Sigmoid colon (tissue), 7 donors: ENCODE data around the gene TBC1D2B. TPM values are rescaled to one million over a fixed set of nuclear protein-coding genes. Genes with fewer than 3 reads are reported as not detected.
"Not testable (repeated sequence)": the region's sequence is repeated elsewhere in the genome, so short reads cannot be mapped to it uniquely, and the experiment has no call there.

Experiments used
- DNase-seq: peaks from one replicate; pipeline ENCODE4 v3.0.0-alpha.2; 2019
- H3K27ac ChIP-seq, 4 donors: fragments of 200-600 bp; sonication (generic); one replicate each; pipeline ENCODE4 v1.5.1; 2016 to 2019; ENCODE audit warnings: mild to moderate bottlenecking in 1 of 4
- H3K27me3 ChIP-seq, 3 donors: fragments of 200-600 bp; sonication (generic); one replicate each; pipeline ENCODE4 v1.5.1; 2019; ENCODE audit warnings: mild to moderate bottlenecking in 1 of 3
- H3K36me3 ChIP-seq, 4 donors: fragments of 200-600 bp; sonication (generic); one replicate each; pipeline ENCODE4 v1.5.1; 2016 to 2019
- H3K4me1 ChIP-seq, 4 donors: fragments of 200-600 bp; sonication (generic); one replicate each; pipeline ENCODE4 v1.5.1; 2017 to 2019
- H3K4me3 ChIP-seq, 4 donors: fragments of 200-600 bp; sonication (generic); one replicate each; pipeline ENCODE4 v1.5.1; 2017 to 2019; ENCODE audit warnings: mild to moderate bottlenecking in 2 of 4, moderate library complexity in 1 of 4
- H3K9me3 ChIP-seq, 4 donors: fragments of 200-600 bp in 3 of 4; sonication (generic) in 3 of 4; one replicate each; pipeline versions ENCODE4 v1.5.1 to v1.6.1; 2013 to 2019
- EP300 ChIP-seq, 4 donors: sonication (generic); formaldehyde crosslinking; IDR thresholded peaks; one replicate each; pipeline ENCODE4 v1.6.1; 2017; ENCODE audit warnings: antibody characterized with exemption in 4 of 4
- POLR2A ChIP-seq, 2 donors: fragments of 450-650 bp; IDR thresholded peaks; one replicate each; pipeline ENCODE4 v1.6.1; 2016; ENCODE audit warnings: antibody characterized with exemption in 2 of 2, mild to moderate bottlenecking in 2 of 2, moderate library complexity in 2 of 2
- POLR2AphosphoS5 ChIP-seq, 4 donors: sonication (generic); formaldehyde crosslinking; IDR thresholded peaks; one replicate each; pipeline ENCODE4 v1.6.1; 2017; ENCODE audit warnings: antibody characterized with exemption in 4 of 4
- WGBS, 2 donors: extraction: QIAGEN DNeasy Blood & Tissue Kit; methylation state at CpG; one replicate each; pipeline ENCODE4 v1.1.7; 2013; 5-methylcytosine and 5-hydroxymethylcytosine counted together
- intact Hi-C: fragments of 100-400 bp; cut with DNase I; formaldehyde crosslinking; loops from one replicate; pipeline ENCODE4 v1.15.1; 2023
- polyA plus RNA-seq, 3 donors: library from polyadenylated mRNA; stranded (reverse); fragments of 200-250 nt; gene quantifications; one replicate each; pipeline ENCODE4 v1.2.3, GENCODE V29; 2013
- total RNA-seq, 4 donors: library from RNA; depleted of rRNA; stranded (reverse); fragments of >200 nt; gene quantifications; one replicate each; pipeline ENCODE4 v1.1.0, GENCODE V29; 2016
- TF ChIP-seq, protein P1 (sequence below), 4 experiments: fragments of 450-650 bp in 3 of 4; fragments of 200-600 bp in 1 of 4; IDR thresholded peaks; one replicate each; pipeline ENCODE4 v1.5.1; 2016 to 2019; ENCODE audit warnings: antibody characterized with exemption in 4 of 4, mild to moderate bottlenecking in 3 of 4, moderate library complexity in 2 of 4
- donor health status: healthy with polysubstance abuse.
- donor health status: Bipolar disorder and iron deficiency.
- donor health status: healthy.

The TBC1D2B gene
- total and polyA plus RNA-seq, 7 donors, result 7.6 to 47.1 (median 29.9) TPM

- H3K9me3 ChIP-seq, result not testable (repeated sequence)
Observed at GRCh38 chr15:77996713-77997171, 80.8 kb downstream of the TBC1D2B start.

GRCh38 chr15:77996226-77996625 lies 81.3 kb downstream of the TBC1D2B start:
- Histone ChIP-seq H3K4me1 (peaks cover 0 to 48% (median 40%) of the 10 kb centered on the region in 4 donors), H3K36me3 (peaks cover 3 to 27% (median 8%) of the 10 kb centered on the region in 4 donors), H3K27ac (peak overlapping the region; percentile 2 to 50 (median 35))
- WGBS, 2 donors, result 75 to 79% methylated on average over 8 of the region's 8 CpGs
- H3K9me3 ChIP-seq, H3K27me3 ChIP-seq, H3K4me3 ChIP-seq, intact Hi-C loops: not testable (repeated sequence)
- DNase-seq, result peak; percentile 49

More at GRCh38 chr15:77996713-77997171, 80.8 kb downstream of the TBC1D2B start:
- H3K27me3 ChIP-seq, H3K4me3 ChIP-seq, intact Hi-C loops: not testable (repeated sequence)
- peaks cover 0 to 43% (median 35%) of the 10 kb centered on the region in 4 donors for H3K4me1 ChIP-seq
- peak in 1 of 4 donors; percentile 4 for TF ChIP-seq POLR2AphosphoS5 (IDR thresholded peaks at IDR 0.05)
- WGBS, 2 donors, result 87 to 91% methylated on average over 4 of the region's 4 CpGs
- peak; percentile 66 for DNase-seq
- peak overlapping the region; percentile 2 to 58 (median 39) for H3K27ac ChIP-seq
- H3K36me3 ChIP-seq, result peaks cover 8 to 32% (median 11%) of the 10 kb centered on the region in 4 donors

- H3K4me3 ChIP-seq, intact Hi-C loops, H3K9me3 ChIP-seq, H3K27me3 ChIP-seq: not testable (repeated sequence)
- DNase-seq, result peak; percentile 34
- H3K4me1 ChIP-seq, result peaks cover 0 to 55% (median 47%) of the 10 kb centered on the region in 4 donors
- peak overlapping the region; percentile 74 to 90 (median 82) for H3K27ac ChIP-seq
- peaks cover 0 to 22% (median 6%) of the 10 kb centered on the region in 4 donors for H3K36me3 ChIP-seq
- WGBS, 2 donors, result 83 to 84% methylated on average over 4 of the region's 4 CpGs
Observed at GRCh38 chr15:77995537-77995918, 82.0 kb downstream of the TBC1D2B start.

DNA sequence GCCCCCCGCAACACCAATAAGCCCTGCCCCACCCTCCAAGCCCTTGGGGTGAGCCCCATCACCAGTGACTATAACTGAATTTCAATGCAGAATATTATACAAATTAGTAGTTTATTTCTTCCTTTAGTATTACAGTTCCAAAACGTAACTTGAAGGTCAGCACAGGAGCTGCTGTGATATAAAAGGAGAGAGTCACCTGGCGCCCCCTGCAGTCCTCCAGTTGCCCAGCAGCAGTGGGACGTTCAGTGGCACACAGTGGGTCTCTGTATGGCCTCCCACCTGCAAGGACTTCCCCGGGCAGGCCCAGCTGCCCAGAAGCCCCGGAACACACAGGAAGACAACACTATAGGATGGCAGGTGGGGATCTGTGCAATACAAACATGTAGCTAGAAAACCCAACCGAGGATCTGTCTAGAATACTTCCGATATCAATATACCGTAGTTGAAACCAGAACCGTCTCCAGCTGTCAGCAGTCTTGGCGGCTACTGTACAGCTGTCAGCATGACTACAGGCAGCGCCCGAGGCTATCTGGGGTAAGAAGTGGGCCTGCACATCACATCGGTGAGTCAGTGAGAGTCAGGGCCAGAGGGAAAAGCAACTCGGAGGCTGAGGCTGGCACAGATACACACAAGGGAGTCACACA lies 82.5 kb downstream of the TBC1D2B start:
- peaks cover 0 to 17% (median 6%) of the 10 kb centered on the region in 4 donors for H3K36me3 ChIP-seq
- H3K27me3 ChIP-seq, H3K9me3 ChIP-seq, H3K4me3 ChIP-seq, intact Hi-C loops: not testable (repeated sequence)
- 74 to 79% methylated on average over 15 of the region's 15 CpGs for WGBS, 2 donors
- peak overlapping the region; percentile 74 to 90 (median 82) for H3K27ac ChIP-seq
- DNase-seq, result peak; percentile 77
- TF ChIP-seq POLR2AphosphoS5 (IDR thresholded peaks at IDR 0.05), result peak in 2 of 4 donors; percentile 39 to 47
- peaks cover 0 to 60% (median 51%) of the 10 kb centered on the region in 4 donors for H3K4me1 ChIP-seq

DNA sequence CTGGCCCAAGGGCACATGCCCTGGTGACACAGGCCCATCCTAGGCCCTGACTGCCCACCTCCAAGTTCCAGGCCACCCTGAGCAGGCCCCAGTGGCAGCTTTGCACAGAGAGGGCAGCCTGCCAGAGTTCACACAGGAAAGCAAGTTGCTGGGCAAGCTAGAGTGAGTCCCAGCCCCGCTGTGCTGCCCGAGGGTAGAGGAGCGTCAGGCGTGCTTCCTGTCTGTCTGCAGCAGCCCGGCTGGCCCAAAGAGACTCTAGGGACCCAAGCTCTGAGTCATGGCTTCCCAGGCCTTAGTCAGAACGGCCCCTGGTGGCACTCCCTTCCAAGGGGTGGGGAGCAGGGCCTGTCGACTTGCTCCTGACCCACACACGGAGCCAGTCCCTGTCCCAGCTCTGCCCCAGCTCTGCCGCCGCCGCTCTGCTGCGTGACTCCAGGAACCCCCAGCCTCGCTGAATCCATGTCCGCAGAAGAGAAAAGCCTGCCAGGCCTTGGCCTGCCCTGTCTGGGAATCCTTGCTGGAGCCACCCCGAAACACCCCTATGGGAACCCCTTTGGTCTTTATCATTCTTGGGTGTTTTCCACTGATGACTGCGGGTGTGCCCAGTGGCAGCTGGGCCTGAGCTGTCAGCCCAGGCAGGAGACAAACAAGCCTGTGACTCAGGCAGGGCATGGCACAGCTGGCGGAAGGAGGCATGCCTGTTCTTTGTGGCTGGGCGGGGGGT lies 83.4 kb downstream of the TBC1D2B start:
- peak; percentile 91 for DNase-seq
- H3K4me1 ChIP-seq, result peaks cover 0 to 58% (median 52%) of the 10 kb centered on the region in 4 donors
- H3K9me3 ChIP-seq, intact Hi-C loops, H3K4me3 ChIP-seq, H3K27me3 ChIP-seq: not testable (repeated sequence)
- TF ChIP-seq POLR2AphosphoS5 (IDR thresholded peaks at IDR 0.05), result peak in 3 of 4 donors; percentile 12 to 34 (median 16)
- 53 to 68% methylated on average over 18 of the region's 18 CpGs for WGBS, 2 donors
- H3K36me3 ChIP-seq, result peaks cover 0 to 17% (median 6%) of the 10 kb centered on the region in 4 donors
- H3K27ac ChIP-seq, result peak overlapping the region; percentile 74 to 90 (median 82)

DNA sequence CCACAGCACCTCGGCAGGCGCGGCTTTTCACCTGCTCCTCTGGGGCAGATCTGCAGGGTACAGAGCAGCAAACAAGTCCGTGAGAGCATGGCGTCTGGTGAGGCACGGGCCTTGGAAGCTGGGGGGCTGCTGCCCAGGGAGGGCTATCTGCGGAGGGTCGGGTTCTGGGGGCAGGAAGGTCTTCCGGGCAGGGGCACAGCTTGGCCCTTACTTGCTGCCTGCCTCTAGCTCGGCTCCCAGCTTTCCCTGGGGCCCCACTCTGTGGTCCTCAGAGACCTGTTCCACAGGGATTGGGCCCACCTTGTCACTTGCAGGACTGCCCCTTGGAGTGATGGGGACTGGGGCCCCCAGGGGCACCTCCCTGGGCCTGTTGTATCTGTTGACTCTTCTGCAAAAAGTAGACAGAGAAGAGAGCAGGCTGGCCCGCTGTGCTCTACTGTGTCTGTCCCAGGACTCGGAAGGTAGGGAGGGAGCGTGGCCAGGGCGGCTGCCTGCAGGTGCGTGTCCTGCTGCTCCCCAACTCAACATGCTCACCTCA lies 84.1 kb downstream of the TBC1D2B start:
- H3K9me3 ChIP-seq, result no peaks in the 10 kb centered on the region
- no peak for TF ChIP-seq POLR2AphosphoS5 (IDR thresholded peaks at IDR 0.05)
- TF ChIP-seq POLR2A (IDR thresholded peaks at IDR 0.05), result no peak
- TF ChIP-seq, protein P1, sequence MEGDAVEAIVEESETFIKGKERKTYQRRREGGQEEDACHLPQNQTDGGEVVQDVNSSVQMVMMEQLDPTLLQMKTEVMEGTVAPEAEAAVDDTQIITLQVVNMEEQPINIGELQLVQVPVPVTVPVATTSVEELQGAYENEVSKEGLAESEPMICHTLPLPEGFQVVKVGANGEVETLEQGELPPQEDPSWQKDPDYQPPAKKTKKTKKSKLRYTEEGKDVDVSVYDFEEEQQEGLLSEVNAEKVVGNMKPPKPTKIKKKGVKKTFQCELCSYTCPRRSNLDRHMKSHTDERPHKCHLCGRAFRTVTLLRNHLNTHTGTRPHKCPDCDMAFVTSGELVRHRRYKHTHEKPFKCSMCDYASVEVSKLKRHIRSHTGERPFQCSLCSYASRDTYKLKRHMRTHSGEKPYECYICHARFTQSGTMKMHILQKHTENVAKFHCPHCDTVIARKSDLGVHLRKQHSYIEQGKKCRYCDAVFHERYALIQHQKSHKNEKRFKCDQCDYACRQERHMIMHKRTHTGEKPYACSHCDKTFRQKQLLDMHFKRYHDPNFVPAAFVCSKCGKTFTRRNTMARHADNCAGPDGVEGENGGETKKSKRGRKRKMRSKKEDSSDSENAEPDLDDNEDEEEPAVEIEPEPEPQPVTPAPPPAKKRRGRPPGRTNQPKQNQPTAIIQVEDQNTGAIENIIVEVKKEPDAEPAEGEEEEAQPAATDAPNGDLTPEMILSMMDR (IDR thresholded peaks at IDR 0.05), result no peak
- no peak for TF ChIP-seq EP300 (IDR thresholded peaks at IDR 0.05)
- peaks cover 0 to 14% (median 5%) of the 10 kb centered on the region in 4 donors for H3K36me3 ChIP-seq
- intact Hi-C loops, result no loop called here
- peak; percentile 64 for DNase-seq
- no peaks in the 10 kb centered on the region for H3K27me3 ChIP-seq
- peaks cover 0 to 58% (median 52%) of the 10 kb centered on the region in 4 donors for H3K4me1 ChIP-seq
- peak overlapping the region; percentile 74 to 90 (median 82) for H3K27ac ChIP-seq
- no peak overlapping the region for H3K4me3 ChIP-seq
- WGBS, 2 donors, result 92 to 93% methylated on average over 15 of the region's 15 CpGs
